Nucleus accumbens (tissue), 56 donors: ENCODE data around the gene CDC23.
"Not testable (repeated sequence)": the region's sequence is repeated elsewhere in the genome, so short reads cannot be mapped to it uniquely, and the experiment has no call there.

Source experiments
- DNase-seq, 56 donors: peaks; one replicate each; lab custom pipeline; 2025; lab: John Stamatoyannopoulos, UW

Gene CDC23

GRCh38 chr5:138148811-138149210, 64.3 kb downstream of the CDC23 start:
- no peak for DNase-seq

- DNase-seq: not testable (repeated sequence)
These were observed 69.5 kb downstream of the CDC23 start for GRCh38 chr5:138143578-138143977.

GRCh38 chr5:138141734-138142133, 71.4 kb downstream of the CDC23 start:
- no peak for DNase-seq

- DNase-seq: no peak
These were observed 72.9 kb downstream of the CDC23 start for GRCh38 chr5:138140268-138140667.

GRCh38 chr5:138139781-138140090, 73.4 kb downstream of the CDC23 start:
- no peak for DNase-seq

- peak in 54 of 56 donors; percentile 6 to 84 (median 50) for DNase-seq
These were observed 74.0 kb downstream of the CDC23 start, which contains the start of gene NME5 for GRCh38 chr5:138138949-138139780. Gene NME5, minus strand, starts transcription at chr5:138139428. Its CDS starts 648 bp downstream, at chr5:138138780.
